Hepatocyte (in vitro differentiated cells): ENCODE measurements around the gene ERGIC1. TPM values are rescaled to one million over a fixed set of nuclear protein-coding genes. Genes with fewer than 3 reads are reported as not detected.

Source experiments
- DNase-seq: peaks from one replicate; pipeline ENCODE4 v3.0.0-alpha.2; 2016; ENCODE audit warnings: low spot score
- H2AFZ ChIP-seq: fragments of 200-600 bp; sonication (generic); 2 replicates; pipeline ENCODE4 v1.6.0; 2016; ENCODE audit warnings: antibody characterized with exemption, mild to moderate bottlenecking
- H3K27ac ChIP-seq: fragments of 200-600 bp; sonication (generic); 2 replicates; pipeline ENCODE4 v1.5.1; 2016; ENCODE audit warnings: mild to moderate bottlenecking
- H3K27me3 ChIP-seq: fragments of 200-600 bp; sonication (generic); 2 replicates; pipeline ENCODE4 v1.6.1; 2016
- H3K36me3 ChIP-seq: fragments of 200-600 bp; sonication (generic); replicated peaks from 2 replicates; pipeline ENCODE4 v1.5.1; 2016; ENCODE audit warnings: low read depth; ENCODE audit not compliant: insufficient read depth
- H3K4me1 ChIP-seq: fragments of 200-600 bp; sonication (generic); 2 replicates; pipeline ENCODE4 v1.5.1; 2016; ENCODE audit warnings: mild to moderate bottlenecking, moderate library complexity; ENCODE audit not compliant: insufficient read depth
- H3K4me2 ChIP-seq: fragments of 200-600 bp; sonication (generic); 2 replicates; pipeline ENCODE4 v1.6.0; 2016
- H3K4me3 ChIP-seq: fragments of 200-600 bp; sonication (generic); 2 replicates; pipeline ENCODE4 v1.5.1; 2016; ENCODE audit warnings: mild to moderate bottlenecking
- H3K79me2 ChIP-seq: fragments of 200-600 bp; sonication (generic); 2 replicates; pipeline ENCODE4 v1.6.0; 2017; ENCODE audit warnings: mild to moderate bottlenecking
- H3K9me2 ChIP-seq: fragments of 200-600 bp; sonication (generic); replicated peaks from 2 replicates; pipeline ENCODE4 v1.6.0; 2017; ENCODE audit warnings: mild to moderate bottlenecking; ENCODE audit not compliant: insufficient read depth
- H3K9me3 ChIP-seq: fragments of 200-600 bp; sonication (generic); 2 replicates; pipeline ENCODE4 v1.5.1; 2016; ENCODE audit warnings: low read depth, mild to moderate bottlenecking
- H4K20me1 ChIP-seq: fragments of 200-600 bp; sonication (generic); 2 replicates; pipeline ENCODE4 v1.6.0; 2016; ENCODE audit warnings: mild to moderate bottlenecking; ENCODE audit not compliant: insufficient read depth, poor library complexity, severe bottlenecking
- EZH2 ChIP-seq: fragments of 200-600 bp; sonication (generic); IDR thresholded peaks from 2 replicates; pipeline ENCODE4 v1.6.1; 2016; ENCODE audit warnings: antibody characterized with exemption, mild to moderate bottlenecking, borderline replicate concordance
- EZH2phosphoT487 ChIP-seq: fragments of 200-600 bp; sonication (generic); IDR thresholded peaks from one replicate; pipeline ENCODE4 v1.6.1; 2018; ENCODE audit warnings: antibody characterized with exemption, mild to moderate bottlenecking, low read depth, moderate library complexity; ENCODE audit not compliant: unreplicated experiment, severe bottlenecking
- WGBS: methylation state at CpG from one replicate; pipeline ENCODE4 v1.1.6; 2016; ENCODE audit warnings: low lambda C conversion rate; ENCODE audit errors: missing lambda C conversion rate; 5-methylcytosine and 5-hydroxymethylcytosine counted together
- polyA plus RNA-seq: library from polyadenylated mRNA; unstranded; fragments of >200 nt; fragmentation: Nextera tagmentation; extraction: Ambion mirVana; gene quantifications from 2 replicates; pipeline ENCODE4 v1.2.1, GENCODE V29; 2016
- total RNA-seq: library from RNA; depleted of rRNA; stranded (reverse); fragments of >200 nt; gene quantifications from 2 replicates; pipeline ENCODE4 v1.2.3, GENCODE V29; 2014
- TF ChIP-seq, protein P1 (sequence below): fragments of 200-600 bp; sonication (generic); IDR thresholded peaks from 2 replicates; pipeline ENCODE4 v1.5.1; 2016; ENCODE audit warnings: antibody characterized with exemption, mild to moderate bottlenecking; ENCODE audit not compliant: poor library complexity

The ERGIC1 gene
- total and polyA plus RNA-seq, 2 experiments from 2014 or later, result 39.1 to 107 TPM

DNA sequence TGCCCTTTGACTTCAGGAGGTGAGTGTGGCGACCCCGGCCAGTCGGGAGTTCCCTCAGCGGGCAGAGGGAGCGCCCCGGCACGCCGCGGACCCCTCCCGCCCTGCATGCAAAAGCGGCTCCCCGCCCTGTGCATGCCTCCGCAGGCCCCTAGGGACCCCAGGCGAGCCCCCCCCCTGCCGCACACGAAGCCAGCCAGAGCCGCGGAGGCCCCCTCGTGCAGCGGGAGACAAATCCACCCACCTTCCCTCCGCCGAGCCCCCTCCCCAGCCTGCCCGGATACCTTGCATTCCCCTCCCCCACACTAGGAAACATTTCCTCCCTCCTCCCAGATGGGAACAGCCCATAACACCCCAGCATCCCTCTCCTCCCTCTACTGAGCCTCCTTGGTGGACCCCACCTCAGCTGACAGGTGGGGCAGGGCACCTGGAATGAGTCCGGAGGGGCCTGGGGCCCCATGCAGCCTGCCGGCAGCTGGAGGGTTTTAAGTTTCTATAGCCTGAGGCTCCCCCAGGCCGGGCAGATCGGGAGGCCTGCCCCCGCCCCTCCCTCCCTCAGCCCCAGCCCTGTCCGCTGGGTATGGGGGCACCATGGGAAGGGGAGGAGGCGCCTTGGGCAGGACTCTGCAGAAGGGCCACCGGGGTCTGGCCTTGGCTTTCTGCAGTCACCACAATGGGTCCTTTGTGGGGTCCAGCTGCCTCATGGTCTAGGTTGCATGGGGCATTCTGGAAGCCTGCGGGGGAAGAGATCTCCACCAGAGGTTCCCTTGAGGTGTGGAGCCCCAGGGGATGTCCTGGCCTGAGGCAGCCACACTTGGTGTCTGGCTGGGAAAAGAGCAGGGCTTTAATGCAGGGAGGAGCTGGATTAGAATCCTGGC lies 601 bp downstream of the ERGIC1 start:
- Histone ChIP-seq H4K20me1 (no peaks in the 10 kb centered on the region), H3K27me3 (no peaks in the 10 kb centered on the region), H3K36me3 (no peaks in the 10 kb centered on the region), H3K9me3 (no peaks in the 10 kb centered on the region), H3K9me2 (no peaks in the 10 kb centered on the region), H3K4me3 (peak overlapping the region; percentile 94), H3K79me2 (peaks cover 51% of the 10 kb centered on the region), H3K27ac (peak overlapping the region; percentile 92), H2AFZ (peak overlapping the region; percentile 45), H3K4me1 (peaks cover 27% of the 10 kb centered on the region), H3K4me2 (peak overlapping the region; percentile 96)
- TF ChIP-seq, protein P1, sequence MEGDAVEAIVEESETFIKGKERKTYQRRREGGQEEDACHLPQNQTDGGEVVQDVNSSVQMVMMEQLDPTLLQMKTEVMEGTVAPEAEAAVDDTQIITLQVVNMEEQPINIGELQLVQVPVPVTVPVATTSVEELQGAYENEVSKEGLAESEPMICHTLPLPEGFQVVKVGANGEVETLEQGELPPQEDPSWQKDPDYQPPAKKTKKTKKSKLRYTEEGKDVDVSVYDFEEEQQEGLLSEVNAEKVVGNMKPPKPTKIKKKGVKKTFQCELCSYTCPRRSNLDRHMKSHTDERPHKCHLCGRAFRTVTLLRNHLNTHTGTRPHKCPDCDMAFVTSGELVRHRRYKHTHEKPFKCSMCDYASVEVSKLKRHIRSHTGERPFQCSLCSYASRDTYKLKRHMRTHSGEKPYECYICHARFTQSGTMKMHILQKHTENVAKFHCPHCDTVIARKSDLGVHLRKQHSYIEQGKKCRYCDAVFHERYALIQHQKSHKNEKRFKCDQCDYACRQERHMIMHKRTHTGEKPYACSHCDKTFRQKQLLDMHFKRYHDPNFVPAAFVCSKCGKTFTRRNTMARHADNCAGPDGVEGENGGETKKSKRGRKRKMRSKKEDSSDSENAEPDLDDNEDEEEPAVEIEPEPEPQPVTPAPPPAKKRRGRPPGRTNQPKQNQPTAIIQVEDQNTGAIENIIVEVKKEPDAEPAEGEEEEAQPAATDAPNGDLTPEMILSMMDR, result no peak
- TF ChIP-seq EZH2, result no peak
- no peak for TF ChIP-seq EZH2phosphoT487
- peak; percentile 46 for DNase-seq
- WGBS, result 0% methylated on average over 6 of the region's 32 CpGs

DNA sequence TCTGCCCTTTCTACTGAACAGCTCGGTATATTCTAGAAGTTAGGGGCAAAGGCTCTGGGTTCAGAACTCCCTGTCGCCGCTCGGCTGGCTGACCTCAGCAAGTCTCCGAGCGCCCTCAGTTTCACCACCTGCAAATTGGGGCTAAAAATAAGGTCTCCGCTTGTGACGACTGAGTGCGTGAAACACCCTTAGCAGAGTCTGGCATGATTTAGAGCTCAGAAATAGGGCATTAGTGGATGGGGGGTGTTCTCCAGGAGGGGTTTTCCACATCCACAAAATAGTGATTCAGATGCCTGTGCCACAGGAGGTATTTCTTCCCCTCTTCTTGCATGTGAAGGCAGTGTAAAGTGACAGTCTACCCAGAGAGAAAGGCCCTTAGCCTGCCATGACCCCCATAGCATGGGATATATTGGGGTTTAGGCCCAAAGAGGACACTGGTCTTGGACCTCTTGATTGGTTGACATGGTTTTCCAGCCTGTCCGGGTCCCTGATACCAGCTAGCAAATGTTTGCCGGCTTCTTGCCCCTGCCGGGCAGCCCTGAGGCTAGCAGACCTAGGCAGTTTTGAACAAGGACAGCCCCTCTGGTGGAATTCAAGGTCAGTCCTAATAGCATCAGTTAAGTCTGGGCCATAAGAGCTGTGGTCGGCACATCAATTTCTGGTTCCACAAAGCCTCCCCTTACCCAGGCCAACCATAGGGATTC lies 1.4 kb downstream of the ERGIC1 start:
- no peak overlapping the region for H2AFZ ChIP-seq
- peak overlapping the region; percentile 92 for H3K27ac ChIP-seq
- peaks cover 27% of the 10 kb centered on the region for H3K4me1 ChIP-seq
- H3K9me3 ChIP-seq, result no peaks in the 10 kb centered on the region
- no peaks in the 10 kb centered on the region for H3K27me3 ChIP-seq
- TF ChIP-seq EZH2 (no peak), EZH2phosphoT487 (no peak)
- TF ChIP-seq, protein P1, result no peak
- peak overlapping the region; percentile 96 for H3K4me2 ChIP-seq
- no peak for DNase-seq
- H3K9me2 ChIP-seq, result no peaks in the 10 kb centered on the region
- peaks cover 59% of the 10 kb centered on the region for H3K79me2 ChIP-seq
- H3K36me3 ChIP-seq, result no peaks in the 10 kb centered on the region
- WGBS, result 79% methylated on average over 13 of the region's 13 CpGs
- no peaks in the 10 kb centered on the region for H4K20me1 ChIP-seq
- H3K4me3 ChIP-seq, result peak overlapping the region; percentile 94

DNA sequence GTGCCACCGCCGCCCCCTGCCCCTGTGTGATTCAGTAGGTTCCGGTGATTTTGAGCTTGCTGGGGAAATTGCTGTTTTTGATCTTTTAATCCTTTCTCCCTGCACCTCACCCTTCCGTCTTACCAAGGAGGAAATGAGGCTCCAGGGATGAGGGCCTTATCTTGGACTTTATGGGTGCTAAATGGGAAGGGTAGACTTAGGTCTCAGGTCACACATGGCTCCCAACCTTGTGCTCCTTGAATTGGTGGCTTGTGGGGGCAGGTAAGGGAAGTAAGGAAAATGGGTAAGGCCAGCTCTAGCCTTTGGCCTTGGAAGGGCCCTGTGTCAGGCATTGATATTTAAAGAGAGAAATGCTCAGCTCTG lies 1.9 kb downstream of the ERGIC1 start:
- 82% methylated on average over 4 of the region's 4 CpGs for WGBS
- Histone ChIP-seq H2AFZ (no peak overlapping the region), H3K4me3 (no peak overlapping the region), H3K4me1 (peaks cover 24% of the 10 kb centered on the region), H3K9me3 (no peaks in the 10 kb centered on the region), H3K36me3 (no peaks in the 10 kb centered on the region), H3K4me2 (peak overlapping the region; percentile 96), H4K20me1 (no peaks in the 10 kb centered on the region), H3K9me2 (no peaks in the 10 kb centered on the region), H3K79me2 (peaks cover 64% of the 10 kb centered on the region), H3K27ac (peak overlapping the region; percentile 15), H3K27me3 (no peaks in the 10 kb centered on the region)
- TF ChIP-seq, protein P1, result no peak
- no peak for TF ChIP-seq EZH2phosphoT487
- TF ChIP-seq EZH2, result no peak
- no peak for DNase-seq
